ENCODE results near the gene PSMB11. TPM values are rescaled to one million over a fixed set of nuclear protein-coding genes. Genes with fewer than 3 reads are reported as not detected.

PSMB11 gene
- total RNA-seq, 1 experiment from 2014 or later: not detected

- Histone ChIP-seq H2AFZ (no peak overlapping the region), H3K27me3 (ENCODE audit: insufficient read depth, low read depth) (no peaks in the 10 kb centered on the region), H3K9me3 (ENCODE audit: insufficient read depth, low read depth) (no peaks in the 10 kb centered on the region), H3K4me3 (no peak overlapping the region), H3K27ac (no peak overlapping the region), H3K79me2 (ENCODE audit: low read depth) (no peaks in the 10 kb centered on the region), H3K4me2 (no peak overlapping the region), H3F3A (ENCODE audit: insufficient read depth, low read depth) (0 out of 2 replicates have a peak, but pooled peaks cover 5% of the 10 kb centered on the region), H3K9me2 (ENCODE audit: insufficient read depth) (no peaks in the 10 kb centered on the region), H4K20me1 (ENCODE audit: insufficient read depth) (no peaks in the 10 kb centered on the region), H3K4me1 (replicated peaks; ENCODE audit: insufficient read depth) (no peaks in the 10 kb centered on the region), H3K36me3 (ENCODE audit: low read depth) (no peaks in the 10 kb centered on the region; the same call in 1 of the 2 replicates)
- CTCF ChIA-PET: no interaction called here
- intact Hi-C loops (cut with micrococcal nuclease; ENCODE audit: unreplicated experiment): no loop called here
- POLR2A ChIA-PET (ENCODE audit: unreplicated experiment): interaction anchor here (0.7 kb wide), 1 partner anchor 88 kb away, joined by 5 read pairs; no protein-coding TSS in a partner anchor
- TF ChIP-seq EZH2 (IDR thresholded peaks at IDR 0.05; ENCODE audit: low read depth): no peak
- TF ChIP-seq CTCF (conservative IDR thresholded peaks at IDR 0.05): no peak
- no peak for DNase-seq
- no TSS peak for BruUV-seq (replicated peaks)
Measured at GRCh38 chr14:23024612-23025075, 17.4 kb upstream of the PSMB11 start.

- Histone ChIP-seq H2AFZ (no peak overlapping the region), H3K27ac (no peak overlapping the region), H3K4me1 (replicated peaks; ENCODE audit: insufficient read depth) (no peaks in the 10 kb centered on the region), H3K27me3 (ENCODE audit: insufficient read depth, low read depth) (no peaks in the 10 kb centered on the region), H4K20me1 (ENCODE audit: insufficient read depth) (no peaks in the 10 kb centered on the region), H3K79me2 (ENCODE audit: low read depth) (no peaks in the 10 kb centered on the region), H3K9me3 (ENCODE audit: insufficient read depth, low read depth) (no peaks in the 10 kb centered on the region), H3F3A (ENCODE audit: insufficient read depth, low read depth) (0 out of 2 replicates have a peak, but pooled peaks cover 5% of the 10 kb centered on the region), H3K9me2 (ENCODE audit: insufficient read depth) (no peaks in the 10 kb centered on the region), H3K36me3 (ENCODE audit: low read depth) (no peaks in the 10 kb centered on the region; the same call in 1 of the 2 replicates), H3K4me2 (no peak overlapping the region), H3K4me3 (no peak overlapping the region)
- BruUV-seq (replicated peaks): no TSS peak
- TF ChIP-seq CTCF (conservative IDR thresholded peaks at IDR 0.05): no peak
- TF ChIP-seq EZH2 (IDR thresholded peaks at IDR 0.05; ENCODE audit: low read depth): no peak
- DNase-seq: no peak
- POLR2A ChIA-PET (ENCODE audit: unreplicated experiment): no interaction called here
- intact Hi-C loops (cut with micrococcal nuclease; ENCODE audit: unreplicated experiment): no loop called here
- CTCF ChIA-PET: no interaction called here
Measured at GRCh38 chr14:23025151-23025814, 16.7 kb upstream of the PSMB11 start.

DNA sequence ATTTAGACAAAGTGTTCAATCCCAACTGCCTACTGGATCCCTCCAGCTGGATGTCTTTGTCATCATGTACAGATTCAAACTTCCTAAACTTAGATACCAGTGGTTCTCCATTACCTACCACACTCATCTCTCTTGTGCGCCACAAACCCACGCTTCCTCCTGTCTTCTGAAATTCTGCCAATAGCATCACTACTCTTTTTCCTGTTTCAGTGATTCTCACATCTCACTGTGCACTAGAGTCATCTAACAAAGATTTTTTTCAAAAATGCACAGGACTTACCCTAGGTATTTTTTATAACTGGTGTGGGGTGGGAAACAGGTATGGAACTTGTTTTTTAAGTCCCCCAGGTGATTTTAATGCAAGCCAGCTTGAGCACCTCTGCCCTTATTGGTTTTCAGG is 13.2 kb upstream of the PSMB11 start:
- no peaks in the 10 kb centered on the region; the same call in 1 of the 2 replicates for H3K36me3 ChIP-seq (ENCODE audit: low read depth)
- H3K9me3 ChIP-seq (ENCODE audit: insufficient read depth, low read depth): no peaks in the 10 kb centered on the region
- TF ChIP-seq CTCF (conservative IDR thresholded peaks at IDR 0.05) (no peak), EZH2 (IDR thresholded peaks at IDR 0.05; ENCODE audit: low read depth) (no peak)
- peaks cover 19% of the 10 kb centered on the region for H3K79me2 ChIP-seq (ENCODE audit: low read depth)
- no TSS peak for BruUV-seq (replicated peaks)
- H3K4me2 ChIP-seq: no peak overlapping the region
- intact Hi-C loops (cut with micrococcal nuclease; ENCODE audit: unreplicated experiment): no loop called here
- 0 out of 2 replicates have a peak, but pooled peaks cover 3% of the 10 kb centered on the region for H3K4me1 ChIP-seq (replicated peaks; ENCODE audit: insufficient read depth)
- H3K27ac ChIP-seq: no peak overlapping the region
- 0 out of 2 replicates have a peak, but pooled peaks cover 5% of the 10 kb centered on the region for H3F3A ChIP-seq (ENCODE audit: insufficient read depth, low read depth)
- POLR2A ChIA-PET (ENCODE audit: unreplicated experiment): no interaction called here
- no peaks in the 10 kb centered on the region for H4K20me1 ChIP-seq (ENCODE audit: insufficient read depth)
- CTCF ChIA-PET: interaction anchor here (0.6 kb wide), 1 partner anchor 63 kb away, joined by 3 read pairs; no protein-coding TSS in a partner anchor
- H2AFZ ChIP-seq: no peak overlapping the region
- no peaks in the 10 kb centered on the region for H3K9me2 ChIP-seq (ENCODE audit: insufficient read depth)
- H3K4me3 ChIP-seq: no peak overlapping the region
- DNase-seq: no peak
- H3K27me3 ChIP-seq (ENCODE audit: insufficient read depth, low read depth): no peaks in the 10 kb centered on the region
